Right lobe of liver (tissue), 4 donors: ENCODE results near the gene VILL.

ENCODE experiments used
- CTCF ChIP-seq, 4 donors: fragments of 200-600 bp in 3 of 4; fragments of 450-650 bp in 1 of 4; IDR thresholded peaks; one replicate each; pipeline versions ENCODE4 v1.5.1 to v1.8.0; 2016 to 2022; ENCODE audit warnings: antibody characterized with exemption in 4 of 4, mild to moderate bottlenecking in 2 of 4
- POLR2A ChIP-seq: fragments of 450-650 bp; IDR thresholded peaks from one replicate; pipeline ENCODE4 v1.6.1; 2017; ENCODE audit warnings: antibody characterized with exemption, mild to moderate bottlenecking
- donor health status: DM: no; HTN: no; CAD: no.
- donor health status: DM: no; HTN: no; CAD: no.
- donor health status: DM: no; HTN: yes; CAD: no.

- no peak for TF ChIP-seq POLR2A
- no peak for TF ChIP-seq CTCF (IDR thresholded peaks at IDR 0.05)
Observed at GRCh38 chr3:37945807-37946530, 44.6 kb upstream of the VILL start.
